NCI-H2081 (cell line): ENCODE measurements around the gene SLC9A6.
"Not testable (repeated sequence)": the region's sequence is repeated elsewhere in the genome, so short reads cannot be mapped to it uniquely, and the experiment has no call there.

Source experiments
- DNase-seq, 2 experiments: peaks; one replicate each; lab custom pipeline; 2025; lab: John Stamatoyannopoulos, UW

The SLC9A6 gene

GRCh38 chrX:136029766-136030165, 44.5 kb downstream of the SLC9A6 start:
- no peak for DNase-seq

- no peak for DNase-seq
Measured at GRCh38 chrX:136030303-136031191, 45.3 kb downstream of the SLC9A6 start.

GRCh38 chrX:136031626-136032025, 46.4 kb downstream of the SLC9A6 start:
- no peak for DNase-seq

GRCh38 chrX:136032370-136032769, 47.1 kb downstream of the SLC9A6 start:
- no peak for DNase-seq

GRCh38 chrX:136034668-136035067, 49.4 kb downstream of the SLC9A6 start:
- no peak for DNase-seq

- no peak for DNase-seq
Measured at GRCh38 chrX:136035663-136036062, 50.4 kb downstream of the SLC9A6 start.

GRCh38 chrX:136039485-136039884, 54.2 kb downstream of the SLC9A6 start:
- DNase-seq = no peak

- no peak for DNase-seq
Measured at GRCh38 chrX:136039968-136040367, 54.7 kb downstream of the SLC9A6 start.

GRCh38 chrX:136041254-136041812, 56.1 kb downstream of the SLC9A6 start:
- no peak for DNase-seq

- no peak for DNase-seq
Measured at GRCh38 chrX:136045008-136045407, 59.8 kb downstream of the SLC9A6 start.

GRCh38 chrX:136046295-136047015, 61.2 kb downstream of the SLC9A6 start:
- no peak for DNase-seq

GRCh38 chrX:136047016-136047642, 61.9 kb downstream of the SLC9A6 start:
- DNase-seq = no peak

- no peak for DNase-seq
Measured at GRCh38 chrX:136047969-136048368, 62.7 kb downstream of the SLC9A6 start.

GRCh38 chrX:136048446-136048845, 63.2 kb downstream of the SLC9A6 start:
- DNase-seq = no peak

- no peak for DNase-seq
Measured at GRCh38 chrX:136049608-136050007, 64.4 kb downstream of the SLC9A6 start.

GRCh38 chrX:136050875-136051274, 65.6 kb downstream of the SLC9A6 start:
- not testable (repeated sequence) for DNase-seq

- DNase-seq = no peak
Measured at GRCh38 chrX:136051611-136052010, 66.4 kb downstream of the SLC9A6 start.

GRCh38 chrX:136055651-136056221, 70.5 kb downstream of the SLC9A6 start:
- DNase-seq = no peak

GRCh38 chrX:136057567-136057966, 72.3 kb downstream of the SLC9A6 start:
- DNase-seq = no peak

GRCh38 chrX:136059350-136059749, 74.1 kb downstream of the SLC9A6 start:
- DNase-seq = no peak

- DNase-seq = no peak
Measured at GRCh38 chrX:136061286-136061685, 76.1 kb downstream of the SLC9A6 start.

GRCh38 chrX:136061696-136062095, 76.5 kb downstream of the SLC9A6 start:
- no peak for DNase-seq
